ENCODE results near the gene CDCA5.

The CDCA5 gene

GRCh38 chr11:65063532-65063931 is 20.3 kb downstream of the CDCA5 start:
- no peak overlapping the region for H3K27ac Mint-ChIP-seq
- H3K36me3 Mint-ChIP-seq = no peaks in the 10 kb centered on the region
- no peaks in the 10 kb centered on the region for H3K9me3 Mint-ChIP-seq
- ATAC-seq (ENCODE audit: low read depth) = no peak
- DNase-seq (ENCODE audit: low spot score in 2 of 2) = no peak
- peaks cover 4% of the 10 kb centered on the region for H3K27me3 Mint-ChIP-seq
- peaks cover 4% of the 10 kb centered on the region for H3K4me1 Mint-ChIP-seq
- no peak overlapping the region for H3K4me3 Mint-ChIP-seq

- Mint-ChIP-seq H3K27me3 (peaks cover 4% of the 10 kb centered on the region), H3K27ac (no peak overlapping the region), H3K36me3 (no peaks in the 10 kb centered on the region), H3K4me3 (no peak overlapping the region), H3K4me1 (peaks cover 4% of the 10 kb centered on the region), H3K9me3 (no peaks in the 10 kb centered on the region)
- DNase-seq (ENCODE audit: low spot score in 2 of 2) (no peak), ATAC-seq (ENCODE audit: low read depth) (no peak)
Observed at GRCh38 chr11:65060913-65061408, 22.9 kb downstream of the CDCA5 start.

- H3K27me3 Mint-ChIP-seq = peaks cover 4% of the 10 kb centered on the region
- no peaks in the 10 kb centered on the region for H3K36me3 Mint-ChIP-seq
- DNase-seq (ENCODE audit: low spot score in 2 of 2) (no peak), ATAC-seq (ENCODE audit: low read depth) (no peak)
- no peaks in the 10 kb centered on the region for H3K9me3 Mint-ChIP-seq
- no peak overlapping the region for H3K4me3 Mint-ChIP-seq
- H3K27ac Mint-ChIP-seq = no peak overlapping the region
- H3K4me1 Mint-ChIP-seq = peaks cover 8% of the 10 kb centered on the region
Observed at GRCh38 chr11:65059959-65060824, 23.6 kb downstream of the CDCA5 start.

GRCh38 chr11:65059523-65059922 is 24.3 kb downstream of the CDCA5 start:
- Mint-ChIP-seq H3K27me3 (peaks cover 4% of the 10 kb centered on the region), H3K4me1 (peaks cover 8% of the 10 kb centered on the region), H3K27ac (no peak overlapping the region), H3K36me3 (no peaks in the 10 kb centered on the region), H3K9me3 (no peaks in the 10 kb centered on the region), H3K4me3 (no peak overlapping the region)
- ATAC-seq (ENCODE audit: low read depth) (no peak), DNase-seq (ENCODE audit: low spot score in 2 of 2) (no peak)

DNA sequence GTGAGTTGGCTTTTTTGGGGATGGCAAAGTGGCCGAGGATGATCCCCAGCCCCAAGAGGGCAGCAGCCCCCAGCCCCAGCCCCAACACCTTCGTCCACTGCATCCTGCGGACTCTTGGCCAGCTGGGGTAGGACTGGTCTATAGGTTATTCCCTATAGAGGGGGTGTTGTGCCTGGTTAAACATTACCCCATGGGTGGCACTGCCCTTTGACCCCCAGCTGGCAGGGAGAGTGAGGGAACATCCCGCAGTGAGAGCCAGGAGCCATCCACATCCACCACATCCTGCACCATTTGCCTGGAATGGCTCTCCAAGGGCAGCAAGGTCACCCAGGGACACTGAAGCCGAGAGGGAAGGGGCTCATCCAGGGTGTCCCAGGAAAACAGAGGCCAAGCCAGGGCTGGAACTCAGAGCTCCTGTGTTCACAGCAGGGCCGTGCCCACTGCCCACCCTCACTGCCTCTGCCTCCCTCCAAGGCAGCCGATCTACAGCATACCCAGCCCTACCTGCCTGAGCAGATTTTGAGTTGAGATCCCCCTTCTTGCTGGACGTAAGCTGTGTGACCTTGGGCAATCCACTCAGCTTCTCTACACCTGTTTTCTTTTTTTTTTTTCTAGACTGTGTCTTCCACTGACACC is 25.3 kb downstream of the CDCA5 start, which contains the start of gene NAALADL1:
TSS of gene NAALADL1 (minus strand) at position 135 of the 636 bp plus-strand sequence. CDS start at position 103, 32 bp downstream.
- H3K36me3 Mint-ChIP-seq = no peaks in the 10 kb centered on the region
- no peak for ATAC-seq (ENCODE audit: low read depth)
- no peaks in the 10 kb centered on the region for H3K9me3 Mint-ChIP-seq
- H3K27ac Mint-ChIP-seq = no peak within 1 kb of the TSS
- H3K27me3 Mint-ChIP-seq = peaks cover 4% of the 10 kb centered on the region
- DNase-seq (ENCODE audit: low spot score in 2 of 2) = no peak
- peaks cover 18% of the 10 kb centered on the region for H3K4me1 Mint-ChIP-seq
- no peak within 1 kb of the TSS for H3K4me3 Mint-ChIP-seq

GRCh38 chr11:65058012-65058411 is 25.8 kb downstream of the CDCA5 start:
- no peak overlapping the region for H3K27ac Mint-ChIP-seq
- peaks cover 3% of the 10 kb centered on the region for H3K27me3 Mint-ChIP-seq
- ATAC-seq (ENCODE audit: low read depth) = no peak
- H3K4me1 Mint-ChIP-seq = peaks cover 18% of the 10 kb centered on the region
- H3K4me3 Mint-ChIP-seq = no peak overlapping the region
- no peaks in the 10 kb centered on the region for H3K9me3 Mint-ChIP-seq
- no peaks in the 10 kb centered on the region for H3K36me3 Mint-ChIP-seq
- DNase-seq (ENCODE audit: low spot score in 2 of 2) = no peak

DNA sequence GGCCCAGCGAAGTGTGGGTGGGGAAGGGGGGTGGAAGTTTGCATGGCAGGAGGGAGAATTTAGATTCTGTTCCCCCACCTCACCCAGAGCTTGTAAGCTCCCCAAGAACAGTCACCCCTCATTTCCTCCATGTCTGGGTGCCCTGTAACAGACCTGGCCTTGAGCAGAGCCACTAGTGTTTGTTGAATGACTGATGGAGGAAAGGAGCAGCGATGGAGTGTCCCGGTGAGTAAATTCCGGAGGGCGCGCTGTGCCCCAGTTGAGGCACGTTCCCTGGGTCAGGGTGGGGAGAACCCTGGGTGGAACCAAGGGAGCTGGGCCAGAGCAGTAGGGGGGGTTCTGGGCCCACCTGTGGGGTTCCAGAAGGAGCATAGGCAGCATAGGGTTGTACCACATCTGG is 26.3 kb downstream of the CDCA5 start:
- Mint-ChIP-seq H3K27ac (no peak overlapping the region), H3K27me3 (peaks cover 3% of the 10 kb centered on the region), H3K9me3 (no peaks in the 10 kb centered on the region)

DNA sequence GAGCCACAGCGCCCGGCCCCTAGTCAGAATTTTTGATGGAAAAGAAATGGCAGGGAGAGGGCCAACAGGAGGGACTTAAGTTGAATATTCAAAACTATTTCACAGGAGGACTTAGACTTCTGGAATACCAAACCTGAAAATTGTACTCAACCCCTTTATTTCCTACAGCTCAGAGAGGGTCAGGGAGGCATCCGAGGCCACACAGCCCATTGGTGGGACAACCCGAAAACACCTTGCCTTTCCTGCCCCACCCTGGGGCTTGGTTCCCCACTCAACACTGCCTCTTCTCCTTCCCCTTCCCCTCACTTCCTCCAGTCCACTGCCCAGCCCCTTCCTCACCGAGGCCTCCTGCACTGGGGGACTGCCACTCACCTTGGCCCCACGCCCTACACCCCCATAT is 26.8 kb downstream of the CDCA5 start:
- ATAC-seq (ENCODE audit: low read depth) (no peak), DNase-seq (ENCODE audit: low spot score in 2 of 2) (no peak)
- Mint-ChIP-seq H3K4me3 (no peak overlapping the region), H3K4me1 (peaks cover 13% of the 10 kb centered on the region), H3K27me3 (peaks cover 3% of the 10 kb centered on the region), H3K27ac (no peak overlapping the region), H3K9me3 (no peaks in the 10 kb centered on the region), H3K36me3 (no peaks in the 10 kb centered on the region)

More for the DNA sequence above, 26.3 kb downstream of the CDCA5 start:
- no peak overlapping the region for H3K4me3 Mint-ChIP-seq
- peaks cover 18% of the 10 kb centered on the region for H3K4me1 Mint-ChIP-seq
- no peaks in the 10 kb centered on the region for H3K36me3 Mint-ChIP-seq
- DNase-seq (ENCODE audit: low spot score in 2 of 2) (no peak), ATAC-seq (ENCODE audit: low read depth) (no peak)

- no peak for ATAC-seq (ENCODE audit: low read depth)
- H3K9me3 Mint-ChIP-seq = no peaks in the 10 kb centered on the region
- DNase-seq (ENCODE audit: low spot score in 2 of 2) = no peak
- no peak overlapping the region for H3K27ac Mint-ChIP-seq
- H3K4me3 Mint-ChIP-seq = no peak overlapping the region
- no peaks in the 10 kb centered on the region for H3K36me3 Mint-ChIP-seq
- no peaks in the 10 kb centered on the region for H3K27me3 Mint-ChIP-seq
- H3K4me1 Mint-ChIP-seq = peaks cover 13% of the 10 kb centered on the region
Observed at GRCh38 chr11:65055538-65055937, 28.3 kb downstream of the CDCA5 start.

DNA sequence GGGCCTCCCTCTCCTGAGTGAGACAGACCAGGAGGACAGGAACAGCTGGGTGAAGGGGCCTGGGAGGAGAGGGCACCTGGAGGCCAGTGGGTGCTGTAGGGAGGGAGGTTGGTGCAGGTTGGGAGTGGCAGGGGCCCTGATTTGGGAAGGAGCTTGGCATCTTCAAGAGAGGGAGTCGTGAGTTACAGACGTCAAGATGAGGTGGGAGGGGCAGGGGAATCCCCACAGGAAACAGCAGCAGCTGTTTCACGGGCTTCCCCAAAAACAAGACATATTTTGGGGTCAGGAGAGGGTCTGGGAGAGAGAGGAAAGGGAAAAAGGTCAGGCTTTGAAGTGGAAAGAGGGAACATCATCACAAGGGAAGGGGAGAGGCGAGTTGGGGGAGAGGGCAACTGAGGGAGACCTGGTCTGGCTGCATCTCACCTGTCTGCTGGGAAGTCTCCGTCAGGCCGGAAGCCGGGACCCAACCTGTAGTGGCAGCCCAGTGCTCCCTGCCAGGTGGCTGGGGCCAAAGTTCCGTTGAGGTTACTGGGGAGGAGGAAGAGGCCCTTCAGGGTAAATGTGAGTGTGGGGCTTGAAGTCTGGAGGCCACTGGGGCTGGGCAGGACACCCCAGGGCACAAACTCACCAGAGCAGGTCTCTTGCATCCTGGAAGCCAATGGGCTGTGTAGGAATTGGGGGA is 29.9 kb downstream of the CDCA5 start:
- ATAC-seq (ENCODE audit: low read depth) (peak; percentile 82), DNase-seq (ENCODE audit: low spot score in 2 of 2) (peak; percentile 22 to 37)
- Mint-ChIP-seq H3K27me3 (no peaks in the 10 kb centered on the region), H3K36me3 (no peaks in the 10 kb centered on the region), H3K9me3 (no peaks in the 10 kb centered on the region), H3K27ac (peak overlapping the region; percentile 79), H3K4me1 (peaks cover 13% of the 10 kb centered on the region), H3K4me3 (peak overlapping the region; percentile 57)

- DNase-seq (ENCODE audit: low spot score in 2 of 2) (no peak), ATAC-seq (ENCODE audit: low read depth) (no peak)
- H3K36me3 Mint-ChIP-seq = no peaks in the 10 kb centered on the region
- H3K9me3 Mint-ChIP-seq = no peaks in the 10 kb centered on the region
- H3K27me3 Mint-ChIP-seq = peaks cover 2% of the 10 kb centered on the region
- peaks cover 26% of the 10 kb centered on the region for H3K4me1 Mint-ChIP-seq
- no peak overlapping the region for H3K27ac Mint-ChIP-seq
- H3K4me3 Mint-ChIP-seq = no peak overlapping the region
Observed at GRCh38 chr11:65051398-65051858, 32.4 kb downstream of the CDCA5 start.

- ATAC-seq (ENCODE audit: low read depth) (peak; percentile 69), DNase-seq (ENCODE audit: low spot score in 2 of 2) (no peak)
- H3K9me3 Mint-ChIP-seq = no peaks in the 10 kb centered on the region
- H3K4me3 Mint-ChIP-seq = peak overlapping the region; percentile 87
- peaks cover 4% of the 10 kb centered on the region for H3K36me3 Mint-ChIP-seq
- peak overlapping the region; percentile 71 for H3K27ac Mint-ChIP-seq
- H3K27me3 Mint-ChIP-seq = peaks cover 2% of the 10 kb centered on the region
- peaks cover 14% of the 10 kb centered on the region for H3K4me1 Mint-ChIP-seq
Observed at GRCh38 chr11:65047581-65048422, 36.0 kb downstream of the CDCA5 start.

DNA sequence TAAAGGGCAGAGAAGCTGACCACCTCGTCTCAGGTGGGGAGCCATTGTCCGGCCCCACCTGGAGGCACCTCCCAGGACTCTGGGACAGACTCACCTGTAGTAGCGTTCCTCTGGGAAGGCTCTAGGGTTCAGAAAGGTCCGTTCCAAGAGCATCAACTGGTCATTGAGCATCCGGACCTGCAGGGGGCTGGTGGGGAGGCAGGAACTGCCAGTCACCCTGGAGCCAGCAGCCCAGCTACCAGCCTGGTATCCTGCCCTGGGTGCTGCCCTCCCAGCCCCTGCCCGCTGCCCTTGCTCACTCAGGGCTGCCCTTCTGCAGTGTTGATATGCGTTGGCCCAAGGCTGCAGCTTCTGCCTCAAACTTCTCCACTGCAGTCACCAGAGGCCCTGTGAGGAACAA is 38.1 kb downstream of the CDCA5 start:
- no peak overlapping the region for H3K27ac Mint-ChIP-seq
- peaks cover 16% of the 10 kb centered on the region for H3K4me1 Mint-ChIP-seq
- no peak for DNase-seq (ENCODE audit: low spot score in 2 of 2)
- peaks cover 2% of the 10 kb centered on the region for H3K27me3 Mint-ChIP-seq
- H3K9me3 Mint-ChIP-seq = no peaks in the 10 kb centered on the region
- H3K4me3 Mint-ChIP-seq = no peak overlapping the region
- no peak for ATAC-seq (ENCODE audit: low read depth)
- peaks cover 4% of the 10 kb centered on the region for H3K36me3 Mint-ChIP-seq

Measured in memory B cell (primary cell).